ENCODE results near the gene RPL18A. TPM values are rescaled to one million over a fixed set of nuclear protein-coding genes. Genes with fewer than 3 reads are reported as not detected.

RPL18A gene
- total RNA-seq = 723 TPM
- long read RNA-seq, transcript RPL18A-203 (4 exons, 1,084 nt) = minor isoform, 5 of 319 reads
- long read RNA-seq, transcript RPL18A-201 (5 exons, 665 nt) = major isoform, 312 of 319 reads
- long read RNA-seq, partial matches to known transcripts = 2 of 319 reads
- long read RNA-seq, other reads (novel, unspliced or antisense) = 0 of 319 reads

GRCh38 chr19:17859533-17860330, at the start of gene RPL18A:
TSS of gene RPL18A (plus strand) at chr19:17859910. CDS start at chr19:17859957, 47 bp downstream.
- intact Hi-C loops (cut with DNase I) = loop anchor here (5.0 to 10.0 kb wide), 3 partner anchors 78 to 145 kb away; partner anchors contain the start of gene MAP1S
- DNase-seq (peak; percentile 99), ATAC-seq (ENCODE audit: poor library complexity) (peak; percentile 97)

DNA sequence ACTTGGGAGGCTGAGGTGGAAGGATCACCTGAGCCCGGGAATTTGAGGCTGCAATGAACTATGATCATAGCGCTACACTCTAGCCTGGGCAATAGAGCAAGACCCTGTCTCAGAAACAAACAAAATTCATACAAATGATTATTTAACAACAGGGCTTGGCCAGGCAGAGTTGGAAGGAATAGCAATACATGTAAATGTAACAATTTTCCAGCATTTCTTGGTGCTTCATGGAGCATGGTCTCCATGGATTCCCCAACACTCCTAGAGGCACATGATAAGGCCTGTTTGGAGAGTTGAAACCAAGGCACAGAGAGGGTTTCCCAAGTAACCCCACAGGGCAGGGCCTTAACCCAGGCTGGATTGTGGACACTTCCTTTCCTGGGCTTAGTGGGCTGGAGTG, 48.6 kb upstream of the RPL18A start:
- intact Hi-C loops (cut with DNase I) = no loop called here
- DNase-seq (no peak), ATAC-seq (ENCODE audit: poor library complexity) (no peak)

DNA sequence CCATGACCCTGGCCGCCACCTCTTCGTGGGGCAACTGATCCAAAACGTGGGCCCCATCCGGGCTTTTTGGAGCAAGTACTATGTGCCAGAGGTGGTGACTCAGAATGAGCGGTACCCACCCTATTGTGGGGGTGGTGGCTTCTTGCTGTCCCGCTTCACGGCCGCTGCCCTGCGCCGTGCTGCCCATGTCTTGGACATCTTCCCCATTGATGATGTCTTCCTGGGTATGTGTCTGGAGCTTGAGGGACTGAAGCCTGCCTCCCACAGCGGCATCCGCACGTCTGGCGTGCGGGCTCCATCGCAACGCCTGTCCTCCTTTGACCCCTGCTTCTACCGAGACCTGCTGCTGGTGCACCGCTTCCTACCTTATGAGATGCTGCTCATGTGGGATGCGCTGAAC, 48.0 kb upstream of the RPL18A start:
- intact Hi-C loops (cut with DNase I) = no loop called here
- ATAC-seq (ENCODE audit: poor library complexity) (no peak), DNase-seq (no peak)

DNA sequence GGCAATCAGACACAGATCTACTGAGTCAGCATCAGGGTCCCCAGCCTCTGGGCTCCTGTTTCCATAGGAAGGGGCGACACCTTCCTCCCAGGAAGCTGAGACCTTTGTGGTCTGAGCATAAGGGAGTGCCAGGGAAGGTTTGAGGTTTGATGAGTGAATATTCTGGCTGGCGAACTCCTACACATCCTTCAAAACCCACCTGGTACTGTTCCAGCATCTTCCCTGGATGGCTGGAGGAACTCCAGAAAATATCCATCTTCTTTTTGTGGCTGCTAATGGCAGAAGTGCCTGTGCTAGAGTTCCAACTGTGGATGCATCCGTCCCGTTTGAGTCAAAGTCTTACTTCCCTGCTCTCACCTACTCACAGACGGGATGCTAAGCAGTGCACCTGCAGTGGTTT, 47.6 kb upstream of the RPL18A start:
- DNase-seq (no peak), ATAC-seq (ENCODE audit: poor library complexity) (no peak)
- intact Hi-C loops (cut with DNase I) = no loop called here

- intact Hi-C loops (cut with DNase I) = no loop called here
- DNase-seq = no peak
- no peak for ATAC-seq (ENCODE audit: poor library complexity)
Measured at GRCh38 chr19:17817668-17818363, 41.9 kb upstream of the RPL18A start.

- DNase-seq (no peak), ATAC-seq (ENCODE audit: poor library complexity) (no peak)
- intact Hi-C loops (cut with DNase I) = no loop called here
Measured at GRCh38 chr19:17821190-17821589, 38.5 kb upstream of the RPL18A start, which contains the start of gene INSL3. TSS of gene INSL3 (minus strand) at chr19:17821519. CDS start at chr19:17821506, 13 bp downstream.

DNA sequence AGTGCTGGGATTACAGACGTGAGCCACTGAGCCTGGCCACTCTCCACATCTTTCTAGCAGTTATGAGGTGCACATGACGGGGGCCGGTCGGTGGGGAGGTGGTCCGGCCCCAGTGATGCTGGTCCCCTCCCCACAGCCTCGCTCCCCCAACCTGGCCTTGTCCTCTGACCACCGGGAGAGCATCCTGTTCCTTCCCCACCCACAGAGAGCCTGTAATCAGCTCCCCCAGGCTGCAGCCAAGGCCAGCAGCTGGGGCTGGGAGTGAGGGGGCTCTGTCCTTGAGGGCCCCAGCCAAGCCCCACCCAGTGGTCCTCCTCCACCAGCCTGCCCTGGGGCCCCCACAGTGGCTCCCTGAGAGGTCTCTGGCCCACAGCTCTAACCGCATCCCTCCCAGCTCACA, 35.4 kb upstream of the RPL18A start:
- intact Hi-C loops (cut with DNase I) = no loop called here
- ATAC-seq (ENCODE audit: poor library complexity) = no peak
- DNase-seq = no peak

DNA sequence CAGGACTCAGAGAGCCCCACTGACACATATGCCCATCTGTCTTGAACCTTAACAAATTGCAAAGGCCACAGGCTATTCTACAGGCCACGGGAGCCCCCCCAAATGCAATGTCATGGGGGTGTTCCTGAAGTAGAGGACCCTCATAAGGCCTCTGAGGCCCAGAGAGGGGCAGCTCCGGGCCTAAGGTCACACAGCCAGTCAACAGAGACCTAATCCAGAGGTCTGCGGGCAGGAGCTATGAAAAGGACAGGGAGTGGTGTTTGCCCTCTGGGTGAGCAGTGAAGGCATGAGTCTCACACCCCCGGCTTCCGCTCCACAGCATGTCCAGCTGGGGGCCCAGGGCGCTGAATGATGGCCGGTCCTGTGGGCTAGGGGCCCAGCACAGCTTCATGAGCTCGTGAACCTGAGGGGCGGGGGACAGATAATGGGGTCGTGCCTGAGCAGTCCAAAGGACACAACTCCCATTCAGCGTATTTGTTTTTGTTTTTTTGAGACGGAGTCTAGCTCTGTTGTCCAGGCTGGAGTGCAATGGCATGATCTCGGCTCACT, 33.1 kb upstream of the RPL18A start:
- intact Hi-C loops (cut with DNase I) = no loop called here
- no peak for ATAC-seq (ENCODE audit: poor library complexity)

DNA sequence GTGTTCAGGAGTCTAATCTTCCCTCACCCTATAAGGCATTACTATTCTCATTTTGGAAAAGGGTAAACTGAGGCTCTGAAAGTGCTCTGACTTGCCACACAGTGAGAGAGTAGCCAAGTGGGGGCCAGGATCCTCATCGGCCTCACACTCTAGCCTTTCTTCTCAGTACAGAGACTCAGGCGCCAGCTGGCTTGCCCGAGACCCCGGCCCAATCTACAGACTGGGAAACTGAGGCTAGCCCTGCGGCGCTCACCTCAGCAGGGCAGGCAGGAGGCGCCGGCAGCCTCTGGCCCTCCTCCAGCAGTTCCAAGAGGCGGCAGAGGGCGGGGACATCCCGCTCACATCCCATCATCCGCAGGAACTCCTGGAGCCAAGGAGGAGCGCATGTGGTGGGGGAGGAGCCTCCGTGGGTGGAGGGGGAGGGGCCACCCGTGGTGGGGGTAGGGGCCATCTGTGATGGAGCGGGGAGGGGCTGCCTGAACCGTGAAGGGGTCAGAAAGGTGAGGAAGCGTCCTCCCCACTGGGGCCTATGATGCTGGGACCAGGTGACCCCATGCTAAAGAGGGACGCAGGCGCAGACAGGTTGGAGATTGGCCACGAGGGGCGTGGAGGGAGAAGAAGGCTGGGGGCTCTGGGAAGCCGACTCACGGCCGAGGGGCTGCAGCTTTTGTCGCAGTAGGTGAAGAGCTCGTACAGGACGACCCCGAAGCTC, 29.7 kb upstream of the RPL18A start:
- ATAC-seq (ENCODE audit: poor library complexity) (no peak), DNase-seq (no peak)
- intact Hi-C loops (cut with DNase I) = no loop called here

More for the DNA sequence above, 33.1 kb upstream of the RPL18A start:
- DNase-seq = no peak

- intact Hi-C loops (cut with DNase I) = no loop called here
- DNase-seq = no peak
- ATAC-seq (ENCODE audit: poor library complexity) = peak; percentile 34
Measured at GRCh38 chr19:17830567-17831418, 28.9 kb upstream of the RPL18A start.

GRCh38 chr19:17831419-17831888, 28.3 kb upstream of the RPL18A start:
- intact Hi-C loops (cut with DNase I) = no loop called here
- DNase-seq (no peak), ATAC-seq (ENCODE audit: poor library complexity) (no peak)

- intact Hi-C loops (cut with DNase I) = no loop called here
- DNase-seq = no peak
- ATAC-seq (ENCODE audit: poor library complexity) = no peak
Measured at GRCh38 chr19:17832443-17833208, 27.1 kb upstream of the RPL18A start.

- DNase-seq = no peak
- ATAC-seq (ENCODE audit: poor library complexity) = no peak
- intact Hi-C loops (cut with DNase I) = no loop called here
Measured at GRCh38 chr19:17834350-17835181, 25.1 kb upstream of the RPL18A start.

GRCh38 chr19:17835182-17836006, 24.3 kb upstream of the RPL18A start:
- no peak for ATAC-seq (ENCODE audit: poor library complexity)
- intact Hi-C loops (cut with DNase I) = no loop called here
- DNase-seq = no peak

DNA sequence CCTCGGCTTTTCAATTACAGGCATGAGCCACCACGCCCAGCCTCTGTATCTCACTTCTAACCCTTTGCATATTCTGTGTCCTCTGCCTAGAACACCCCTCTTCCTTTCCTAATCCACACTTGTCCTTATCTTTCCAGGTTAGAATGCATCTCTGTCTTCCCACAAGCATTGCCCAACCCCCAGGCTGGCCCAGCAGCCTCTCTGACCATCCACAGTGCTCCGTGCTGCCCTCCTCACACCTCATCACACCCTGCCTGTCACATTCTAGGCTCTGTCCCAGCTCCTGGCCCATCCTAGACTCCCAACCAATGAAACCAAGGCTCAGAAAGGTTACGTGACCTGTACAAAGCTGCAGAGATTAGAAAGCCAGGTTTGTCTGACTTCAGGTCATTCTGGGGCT, 23.2 kb upstream of the RPL18A start:
- ATAC-seq (ENCODE audit: poor library complexity) (no peak), DNase-seq (no peak)
- intact Hi-C loops (cut with DNase I) = no loop called here
